HCT116 (cell line): ENCODE measurements around the gene TMEFF2. TPM values are rescaled to one million over a fixed set of nuclear protein-coding genes. Genes with fewer than 3 reads are reported as not detected.
"Not testable (repeated sequence)": the region's sequence is repeated elsewhere in the genome, so short reads cannot be mapped to it uniquely, and the experiment has no call there.

Experiments
- ATAC-seq: fragments of 200-7000 bp; cut with Tn5 transposase; 2 replicates; pipeline ENCODE4 v1.9.1; 2020; ENCODE audit warnings: mild to moderate bottlenecking, moderate library complexity
- BruUV-seq: library from RNA; stranded (reverse); fragments of 400-500 nt; replicated peaks from 2 replicates; lab custom pipeline; 2021; lab: Mats Ljungman, UMichigan
- CTCF ChIA-PET: fragments of 300-600 bp; sonication (Branson Sonifier 250); formaldehyde crosslinking; loops from one replicate; lab custom pipeline; 2021; ENCODE audit warnings: antibody characterized with exemption; lab: Charles Lee
- POLR2A ChIA-PET: fragments of 300-600, 350-600 bp; sonication (Branson Sonifier 250); formaldehyde crosslinking; loops from one replicate; lab custom pipeline; 2021; ENCODE audit warnings: antibody characterized with exemption; lab: Charles Lee
- RAD21 ChIA-PET, 2 experiments: fragments of 300-600 bp; sonication (Branson Sonifier 250); formaldehyde crosslinking; loops; one replicate each; lab custom pipeline; 2023; ENCODE audit warnings: low total read pairs in 2 of 2; ENCODE audit not compliant: uncharacterized antibody in 2 of 2, unreplicated experiment in 2 of 2, low non-redundant PET in 1 of 2; lab: Charles Lee
- DNase-seq: peaks from one replicate; pipeline ENCODE4 v3.0.0-alpha.2; 2010; ENCODE audit warnings: low read depth, low spot score
- H2AFZ ChIP-seq: fragments of 200-600 bp; shearing (Covaris generic), sonication (generic); 2 replicates; pipeline ENCODE4 v1.6.1; 2017; ENCODE audit warnings: low read depth, mixed run types, mixed read lengths, antibody characterized with exemption, low read length; ENCODE audit not compliant: poor library complexity, severe bottlenecking
- H3K27ac ChIP-seq: 2 replicates; pipeline ENCODE4 v1.5.1; 2012; ENCODE audit warnings: low read depth, low read length
- H3K27me3 ChIP-seq: fragments of 200-600 bp; sonication (generic); 2 replicates; pipeline ENCODE4 v1.6.1; 2016; ENCODE audit warnings: mixed run types, low read length, mixed read lengths; ENCODE audit not compliant: insufficient read depth
- H3K36me3 ChIP-seq, 2 experiments: fragments of 200-500 bp in 1 of 2; fragments of 200-600 bp in 1 of 2; sonication (Bioruptor generic) in 1 of 2; sonication (generic) in 1 of 2; 2 replicates each; pipeline versions ENCODE4 v1.5.1 to v1.6.1; 2014 to 2016; ENCODE audit warnings: low read length in 2 of 2, inconsistent platforms in 1 of 2, mixed read lengths in 1 of 2, mixed run types in 1 of 2; ENCODE audit not compliant: insufficient read depth in 2 of 2, control insufficient read depth in 1 of 2
- H3K4me1 ChIP-seq, 2 experiments: fragments of 200-600 bp in 1 of 2; sonication (generic) in 1 of 2; 2 replicates each; pipeline versions ENCODE4 v1.5.1 to v1.6.1; 2012 to 2017; ENCODE audit warnings: low read length in 2 of 2, inconsistent platforms in 1 of 2, mild to moderate bottlenecking in 1 of 2, mixed read lengths in 1 of 2, mixed run types in 1 of 2, moderate library complexity in 1 of 2; ENCODE audit not compliant: insufficient read depth in 2 of 2, control insufficient read depth in 1 of 2
- H3K4me2 ChIP-seq: fragments of 200-600 bp; sonication (generic); 2 replicates; pipeline ENCODE4 v1.6.1; 2017; ENCODE audit warnings: mixed run types, low read length, mixed read lengths
- H3K4me3 ChIP-seq, 2 experiments: fragments of 200-600 bp in 1 of 2; sonication (generic) in 1 of 2; replicated peaks in 1 of 2; 2 replicates each; pipeline ENCODE4 v1.5.1; 2011 to 2016; ENCODE audit warnings: low read length in 2 of 2, control low read depth in 1 of 2, low read depth in 1 of 2, mild to moderate bottlenecking in 1 of 2, mixed read lengths in 1 of 2, mixed run types in 1 of 2
- H3K79me2 ChIP-seq: fragments of 200-600 bp; sonication (generic); 2 replicates; pipeline ENCODE4 v1.6.1; 2017; ENCODE audit warnings: mild to moderate bottlenecking, mixed run types, low read length, moderate library complexity, mixed read lengths; ENCODE audit not compliant: insufficient read depth
- H3K9ac ChIP-seq: fragments of 200-600 bp; sonication (generic); 2 replicates; pipeline ENCODE4 v1.6.1; 2016; ENCODE audit warnings: low read length, mixed read lengths
- H3K9me2 ChIP-seq: fragments of 200-600 bp; sonication (generic), shearing (Covaris generic); 2 replicates; pipeline ENCODE4 v1.6.1; 2017; ENCODE audit warnings: mixed run types, mild to moderate bottlenecking, moderate library complexity; ENCODE audit not compliant: insufficient read depth
- H3K9me3 ChIP-seq, 2 experiments: fragments of 200-500 bp in 1 of 2; fragments of 200-600 bp in 1 of 2; sonication (Bioruptor generic) in 1 of 2; sonication (generic) in 1 of 2; 2 replicates each; pipeline ENCODE4 v1.6.1; 2014 to 2017; ENCODE audit warnings: low read length in 2 of 2, mixed read lengths in 2 of 2, inconsistent platforms in 1 of 2, low read depth in 1 of 2, mild to moderate bottlenecking in 1 of 2, mixed run types in 1 of 2, moderate library complexity in 1 of 2; ENCODE audit not compliant: control insufficient read depth in 1 of 2, insufficient read depth in 1 of 2
- H4K20me1 ChIP-seq: fragments of 200-600 bp; sonication (generic), shearing (Covaris generic); 2 replicates; pipeline ENCODE4 v1.6.1; 2017; ENCODE audit warnings: mixed run types, mild to moderate bottlenecking, moderate library complexity; ENCODE audit not compliant: insufficient read depth
- ATF3 ChIP-seq: IDR thresholded peaks from 2 replicates; pipeline ENCODE4 v1.6.1; 2012
- ELF1 ChIP-seq: IDR thresholded peaks from 2 replicates; pipeline ENCODE4 v1.6.1; 2012; ENCODE audit warnings: low read depth, borderline replicate concordance
- POLR2AphosphoS5 ChIP-seq: IDR thresholded peaks from 2 replicates; pipeline ENCODE4 v1.6.1; 2011; ENCODE audit warnings: mild to moderate bottlenecking, low read depth, low read length, moderate library complexity
- RAD21 ChIP-seq: IDR thresholded peaks from 2 replicates; pipeline ENCODE4 v1.6.1; 2012; ENCODE audit warnings: low read depth, mild to moderate bottlenecking
- SP1 ChIP-seq: IDR thresholded peaks from 2 replicates; pipeline ENCODE4 v1.6.1; 2012; ENCODE audit warnings: low read depth
- YY1 ChIP-seq: IDR thresholded peaks from 2 replicates; pipeline ENCODE4 v1.6.1; 2011; ENCODE audit warnings: low read length, low read depth, moderate library complexity, mild to moderate bottlenecking; ENCODE audit not compliant: insufficient replicate concordance; ENCODE audit errors: extremely low read depth
- intact Hi-C: fragments of 100-400 bp; cut with micrococcal nuclease; formaldehyde crosslinking; loops from 2 replicates; pipeline ENCODE4 v1.10.0; 2022
- total RNA-seq: library from RNA; stranded (reverse); gene quantifications from one replicate; pipeline ENCODE4 v1.2.1, GENCODE V29; 2021; ENCODE audit not compliant: unreplicated experiment

TMEFF2 gene
- total RNA-seq, 1 experiment from 2014 or later = not detected

- POLR2A ChIA-PET = no interaction called here
- CTCF ChIA-PET = no interaction called here
These were observed 77.0 kb downstream of the TMEFF2 start for GRCh38 chr2:192117705-192118104.

GRCh38 chr2:192111536-192111935, 83.2 kb downstream of the TMEFF2 start:
- H3K27ac ChIP-seq, H3K4me1 ChIP-seq, H3K9me3 ChIP-seq, H3K9me2 ChIP-seq, H4K20me1 ChIP-seq, H3K36me3 ChIP-seq, H3K4me3 ChIP-seq, H3K9ac ChIP-seq, POLR2A ChIA-PET, BruUV-seq, ATAC-seq, H3K27me3 ChIP-seq, H2AFZ ChIP-seq, H3K4me2 ChIP-seq, intact Hi-C loops, CTCF ChIA-PET, DNase-seq, H3K79me2 ChIP-seq, RAD21 ChIA-PET: not testable (repeated sequence)

More at GRCh38 chr2:192117705-192118104, 77.0 kb downstream of the TMEFF2 start:
- Histone ChIP-seq H3K9me3 (no peaks in the 10 kb centered on the region), H3K9me2 (no peaks in the 10 kb centered on the region), H3K4me3 (no peak overlapping the region), H3K27me3 (no peaks in the 10 kb centered on the region), H3K4me2 (no peak overlapping the region), H3K36me3 (no peaks in the 10 kb centered on the region), H3K27ac (no peak overlapping the region), H4K20me1 (no peaks in the 10 kb centered on the region), H3K4me1 (no peaks in the 10 kb centered on the region), H3K79me2 (no peaks in the 10 kb centered on the region), H2AFZ (no peak overlapping the region), H3K9ac (no peak overlapping the region)
- no peak for TF ChIP-seq RAD21
- no peak for TF ChIP-seq SP1
- TF ChIP-seq POLR2AphosphoS5 = no peak
- TF ChIP-seq ELF1 = no peak
- no peak for TF ChIP-seq YY1
- TF ChIP-seq ATF3 = no peak
- intact Hi-C loops = no loop called here
- RAD21 ChIA-PET = no interaction called here
- ATAC-seq = no peak
- no TSS peak for BruUV-seq
- no peak for DNase-seq
